Measurements from ENCODE around the gene DPH6.

Gene DPH6

DNA sequence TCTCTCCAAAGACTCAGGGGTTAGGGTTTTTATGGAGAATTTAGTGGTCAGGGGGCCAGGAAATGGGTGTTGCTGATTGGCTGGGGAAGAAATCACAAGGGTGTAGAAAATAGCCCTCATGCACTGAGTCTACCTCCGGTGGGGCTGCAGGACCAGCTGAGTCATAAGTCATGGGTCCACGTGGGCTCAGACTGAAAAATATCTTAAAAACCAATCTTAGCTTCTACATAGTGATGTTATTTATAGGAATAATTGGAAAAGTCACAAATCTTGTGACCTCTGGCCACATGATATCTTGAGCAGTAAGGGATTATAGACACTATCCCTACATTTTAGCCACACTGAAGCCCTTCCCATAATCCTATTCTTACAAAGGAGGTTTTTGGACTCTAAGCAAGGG, 224.0 kb downstream of the DPH6 start:
- DNase-seq: no peak

DNA sequence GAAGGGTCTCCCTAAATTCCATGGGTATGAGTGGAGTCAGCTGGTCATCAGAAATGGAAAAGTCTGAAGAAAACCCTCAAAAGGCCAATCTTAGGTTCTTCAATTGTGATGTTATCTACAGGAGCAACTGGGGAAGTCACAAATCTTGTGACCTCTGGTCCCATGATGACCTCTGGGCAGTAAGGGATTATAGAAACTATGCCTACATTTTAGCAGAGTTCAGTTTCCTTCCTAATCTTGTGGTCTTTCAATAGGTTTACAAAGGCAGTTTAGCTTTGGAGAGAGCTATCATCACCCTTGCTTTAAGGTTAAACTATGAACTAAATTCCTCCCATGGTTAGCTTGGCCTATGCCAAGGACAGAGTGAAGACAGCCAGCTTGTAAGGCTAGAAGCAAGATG, 225.1 kb downstream of the DPH6 start:
- no peak for DNase-seq
